Measurements from ENCODE around the gene DCTD.

The DCTD gene

GRCh38 chr4:182862141-182862875 lies 54.9 kb downstream of the DCTD start:
- TF ChIP-seq GATA1 (IDR thresholded peaks at IDR 0.05; ENCODE audit: low read depth, low read length) (no peak), POLR2A (IDR thresholded peaks at IDR 0.05; ENCODE audit: low read length) (no peak)
- DNase-seq = no peak

- DNase-seq = no peak
- TF ChIP-seq POLR2A (IDR thresholded peaks at IDR 0.05; ENCODE audit: low read length) = no peak
These were observed 55.8 kb downstream of the DCTD start for GRCh38 chr4:182861346-182861745.

GRCh38 chr4:182859730-182860129 lies 57.5 kb downstream of the DCTD start:
- DNase-seq = no peak
- TF ChIP-seq GATA1 (IDR thresholded peaks at IDR 0.05; ENCODE audit: low read depth, low read length) (no peak), POLR2A (IDR thresholded peaks at IDR 0.05; ENCODE audit: low read length) (no peak)

- no peak for DNase-seq
- TF ChIP-seq GATA1 (IDR thresholded peaks at IDR 0.05; ENCODE audit: low read depth, low read length) (no peak), POLR2A (IDR thresholded peaks at IDR 0.05; ENCODE audit: low read length) (no peak)
These were observed 58.5 kb downstream of the DCTD start for GRCh38 chr4:182858711-182859110.

GRCh38 chr4:182856862-182857261 lies 60.3 kb downstream of the DCTD start:
- TF ChIP-seq POLR2A (IDR thresholded peaks at IDR 0.05; ENCODE audit: low read length) (no peak), GATA1 (IDR thresholded peaks at IDR 0.05; ENCODE audit: low read depth, low read length) (no peak)
- DNase-seq = no peak

- DNase-seq = no peak
- TF ChIP-seq POLR2A (IDR thresholded peaks at IDR 0.05; ENCODE audit: low read length) (no peak), GATA1 (IDR thresholded peaks at IDR 0.05; ENCODE audit: low read depth, low read length) (no peak)
These were observed 61.3 kb downstream of the DCTD start for GRCh38 chr4:182855877-182856276.

GRCh38 chr4:182855312-182855711 lies 61.9 kb downstream of the DCTD start:
- no peak for DNase-seq
- TF ChIP-seq POLR2A (IDR thresholded peaks at IDR 0.05; ENCODE audit: low read length) (no peak), GATA1 (IDR thresholded peaks at IDR 0.05; ENCODE audit: low read depth, low read length) (no peak)

GRCh38 chr4:182854466-182854865 lies 62.7 kb downstream of the DCTD start:
- no peak for DNase-seq
- TF ChIP-seq GATA1 (IDR thresholded peaks at IDR 0.05; ENCODE audit: low read depth, low read length) (no peak), POLR2A (IDR thresholded peaks at IDR 0.05; ENCODE audit: low read length) (no peak)

GRCh38 chr4:182853731-182854330 lies 63.4 kb downstream of the DCTD start:
- TF ChIP-seq POLR2A (IDR thresholded peaks at IDR 0.05; ENCODE audit: low read length) = no peak
- no peak for TF ChIP-seq GATA1 (IDR thresholded peaks at IDR 0.05; ENCODE audit: low read depth, low read length)
- DNase-seq = no peak

- no peak for DNase-seq
These were observed 68.5 kb downstream of the DCTD start for GRCh38 chr4:182848685-182849084.

GRCh38 chr4:182847576-182848450 lies 69.4 kb downstream of the DCTD start:
- TF ChIP-seq GATA1 (IDR thresholded peaks at IDR 0.05; ENCODE audit: low read depth, low read length) = no peak
- no peak for TF ChIP-seq POLR2A (IDR thresholded peaks at IDR 0.05; ENCODE audit: low read length)
- no peak for DNase-seq

More at GRCh38 chr4:182848685-182849084, 68.5 kb downstream of the DCTD start:
- TF ChIP-seq GATA1 (IDR thresholded peaks at IDR 0.05; ENCODE audit: low read depth, low read length) = no peak

- no peak for DNase-seq
- TF ChIP-seq GATA1 (IDR thresholded peaks at IDR 0.05; ENCODE audit: low read depth, low read length) = no peak
- no peak for TF ChIP-seq POLR2A (IDR thresholded peaks at IDR 0.05; ENCODE audit: low read length)
These were observed 71.2 kb downstream of the DCTD start for GRCh38 chr4:182846036-182846435.

GRCh38 chr4:182845618-182846017 lies 71.6 kb downstream of the DCTD start:
- no peak for DNase-seq
- TF ChIP-seq POLR2A (IDR thresholded peaks at IDR 0.05; ENCODE audit: low read length) = no peak
- no peak for TF ChIP-seq GATA1 (IDR thresholded peaks at IDR 0.05; ENCODE audit: low read depth, low read length)

- TF ChIP-seq POLR2A (IDR thresholded peaks at IDR 0.05; ENCODE audit: low read length) (no peak), GATA1 (IDR thresholded peaks at IDR 0.05; ENCODE audit: low read depth, low read length) (no peak)
- no peak for DNase-seq
These were observed 73.3 kb downstream of the DCTD start for GRCh38 chr4:182843808-182844325.
